Measurements from ENCODE around the gene LTF.

- TF ChIP-seq ZNF555 (tag by site-specific recombination; conservative IDR thresholded peaks at IDR 0.05) (no peak), ZNF184 (tag by site-specific recombination; IDR thresholded peaks at IDR 0.05) (no peak), ZNF133 (tag by site-specific recombination; IDR thresholded peaks at IDR 0.05) (no peak), ZNF280D (tag by site-specific recombination; IDR thresholded peaks at IDR 0.05) (no peak), CTCF (tag by site-specific recombination; IDR thresholded peaks at IDR 0.05) (no peak), RBAK (tag by site-specific recombination; IDR thresholded peaks at IDR 0.05) (no peak)
Measured at GRCh38 chr3:46398186-46398955, 66.3 kb downstream of the LTF start.
